HuH-7 (cell line): ENCODE measurements around the gene IL20.

Experiments
- DNase-seq: peaks from one replicate; pipeline ENCODE4 v3.0.0; 2011; ENCODE audit warnings: low spot score

IL20 gene

DNA sequence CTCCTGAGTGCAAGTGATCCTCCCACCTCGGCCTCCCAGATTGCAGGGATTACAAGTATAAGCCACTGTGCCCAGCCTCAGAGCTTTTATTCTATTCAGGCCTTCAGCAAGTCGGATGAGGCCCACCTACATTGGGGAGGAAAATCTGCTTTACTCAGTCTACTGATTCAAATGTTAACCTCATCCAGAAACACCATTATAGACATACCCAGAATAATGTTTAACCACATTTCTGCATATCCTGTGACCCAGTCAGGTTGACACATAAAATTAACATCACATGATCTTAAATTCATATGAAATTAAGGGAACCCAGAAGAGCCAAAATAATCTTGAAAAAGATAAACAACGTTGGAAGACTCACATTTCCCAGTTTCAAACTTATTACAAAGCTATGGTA, 14.9 kb downstream of the IL20 start:
- DNase-seq = no peak

DNA sequence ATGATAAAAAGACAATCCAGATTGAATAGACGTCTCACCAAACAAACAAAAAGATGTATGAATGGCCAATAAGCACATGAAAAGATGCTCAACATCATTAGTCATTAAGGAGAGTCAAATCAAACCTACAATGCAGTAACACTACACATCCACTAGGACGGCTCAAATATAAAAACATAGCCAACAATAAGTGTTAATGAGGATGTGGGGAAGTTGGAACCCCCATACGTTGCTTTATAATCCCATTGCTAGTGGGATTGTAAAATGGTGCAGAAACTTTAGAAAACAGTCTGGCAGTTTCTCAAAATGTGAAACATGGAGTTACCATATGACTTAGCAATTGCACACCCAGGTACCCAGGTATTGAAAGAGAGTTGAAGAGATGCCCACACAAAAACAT, 17.1 kb downstream of the IL20 start:
- DNase-seq = no peak

DNA sequence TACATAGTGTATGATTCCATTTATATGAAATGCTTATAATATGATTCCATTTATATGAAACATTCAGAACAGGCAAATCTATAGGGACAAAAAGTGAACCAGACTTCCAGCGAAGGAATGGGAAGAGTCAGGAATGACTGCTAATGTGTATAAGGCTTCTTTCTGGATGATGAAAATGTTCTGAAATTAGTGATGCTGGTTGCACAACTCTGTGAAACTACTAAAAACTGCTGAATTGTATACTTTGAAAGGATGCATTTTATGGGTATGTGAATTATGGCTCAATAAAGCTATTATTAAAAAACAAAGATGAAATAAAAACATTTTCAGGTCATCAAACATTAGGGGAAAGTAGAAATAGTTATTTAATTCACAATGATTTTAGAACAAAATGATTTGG, 17.7 kb downstream of the IL20 start:
- no peak for DNase-seq

DNA sequence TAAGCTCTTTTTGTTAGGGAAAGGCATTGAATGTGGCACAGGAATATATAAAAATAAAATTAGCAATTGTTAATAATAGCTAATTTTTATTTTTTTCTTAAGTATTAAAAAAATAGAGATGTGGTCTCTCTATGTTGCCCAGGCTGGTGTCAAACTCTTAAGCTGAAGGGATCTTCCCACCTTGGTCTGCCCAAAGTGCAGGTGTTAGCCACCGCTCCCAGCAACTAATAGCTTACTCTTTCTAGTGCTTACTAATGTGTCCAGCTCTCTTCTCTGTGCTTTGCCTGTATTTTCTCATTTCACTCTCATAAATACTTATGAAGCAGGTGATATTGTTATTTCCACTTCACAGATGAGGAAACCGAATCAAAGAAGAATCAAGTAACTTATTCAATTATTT, 18.5 kb downstream of the IL20 start:
- no peak for DNase-seq

DNA sequence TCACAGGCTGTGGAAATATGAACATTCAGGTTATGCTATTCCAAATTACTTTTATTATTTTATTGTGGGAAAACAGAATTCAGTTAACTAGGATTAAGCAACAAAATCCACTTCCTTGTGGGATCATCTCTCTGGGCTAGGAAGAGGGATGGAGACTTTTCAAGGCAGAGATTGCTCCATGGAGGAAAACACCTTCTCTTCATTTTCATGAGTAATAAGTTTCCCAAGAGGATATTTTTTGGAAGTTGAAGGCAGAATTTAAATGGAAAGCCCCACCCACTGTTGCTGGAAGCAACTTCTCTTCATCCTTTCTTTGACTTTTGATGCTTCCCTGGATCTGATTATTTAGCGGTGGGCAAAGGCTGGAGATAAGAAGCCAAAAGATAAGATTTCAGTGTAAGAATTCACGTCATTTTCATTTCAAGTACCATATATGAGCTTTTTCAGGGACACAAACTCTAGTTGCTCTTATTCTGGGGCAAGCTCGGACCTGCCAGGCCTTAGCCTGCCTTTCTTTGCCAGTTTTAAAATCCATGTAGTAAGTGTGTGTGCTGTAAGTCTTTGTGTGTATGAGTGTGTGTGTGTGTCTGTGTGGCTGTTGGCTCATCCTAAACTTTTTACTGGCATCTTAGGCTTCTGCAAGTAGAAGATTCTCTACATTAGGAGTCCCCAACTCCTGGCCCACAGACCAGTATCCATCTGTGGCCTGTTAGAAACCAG, 20.1 kb downstream of the IL20 start:
- no peak for DNase-seq

DNA sequence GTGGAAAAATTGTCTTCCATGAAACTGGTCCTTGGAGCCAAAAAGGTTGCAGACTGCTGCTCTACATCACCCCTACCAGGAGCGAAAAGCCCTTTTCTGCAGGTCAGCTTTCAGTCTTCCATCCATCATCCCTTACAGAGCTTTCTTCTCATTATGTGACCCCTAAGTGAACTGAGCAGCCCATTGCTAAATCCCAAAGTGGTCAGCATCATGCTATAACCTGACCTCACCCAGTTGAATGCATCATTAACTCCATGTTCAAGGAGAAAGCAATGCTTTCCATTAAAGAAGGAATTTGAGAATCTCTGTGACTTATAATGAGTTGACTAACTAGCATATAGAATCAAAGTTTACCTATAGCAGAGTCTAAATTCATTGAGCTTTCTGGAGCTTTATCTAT, 21.4 kb downstream of the IL20 start:
- no peak for DNase-seq

DNA sequence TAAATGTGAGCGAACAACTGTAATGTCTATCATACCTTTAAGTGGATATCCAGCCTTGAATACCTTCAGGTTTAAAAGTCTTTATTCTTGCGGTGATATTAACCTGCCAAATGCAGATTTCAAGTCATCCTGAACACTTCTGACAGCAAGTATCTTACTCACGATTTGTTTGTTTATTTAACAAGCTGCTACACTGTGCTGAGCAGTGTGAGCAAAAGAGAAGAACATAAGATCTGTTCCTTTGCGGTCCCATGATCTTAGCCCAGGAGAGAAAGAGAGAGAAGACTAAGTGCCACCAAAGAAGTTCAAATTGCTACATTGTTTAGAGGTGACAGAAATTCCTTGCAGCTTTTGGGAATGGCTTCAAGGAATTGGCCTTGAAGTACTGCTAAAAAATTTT, 22.3 kb downstream of the IL20 start:
- no peak for DNase-seq

DNA sequence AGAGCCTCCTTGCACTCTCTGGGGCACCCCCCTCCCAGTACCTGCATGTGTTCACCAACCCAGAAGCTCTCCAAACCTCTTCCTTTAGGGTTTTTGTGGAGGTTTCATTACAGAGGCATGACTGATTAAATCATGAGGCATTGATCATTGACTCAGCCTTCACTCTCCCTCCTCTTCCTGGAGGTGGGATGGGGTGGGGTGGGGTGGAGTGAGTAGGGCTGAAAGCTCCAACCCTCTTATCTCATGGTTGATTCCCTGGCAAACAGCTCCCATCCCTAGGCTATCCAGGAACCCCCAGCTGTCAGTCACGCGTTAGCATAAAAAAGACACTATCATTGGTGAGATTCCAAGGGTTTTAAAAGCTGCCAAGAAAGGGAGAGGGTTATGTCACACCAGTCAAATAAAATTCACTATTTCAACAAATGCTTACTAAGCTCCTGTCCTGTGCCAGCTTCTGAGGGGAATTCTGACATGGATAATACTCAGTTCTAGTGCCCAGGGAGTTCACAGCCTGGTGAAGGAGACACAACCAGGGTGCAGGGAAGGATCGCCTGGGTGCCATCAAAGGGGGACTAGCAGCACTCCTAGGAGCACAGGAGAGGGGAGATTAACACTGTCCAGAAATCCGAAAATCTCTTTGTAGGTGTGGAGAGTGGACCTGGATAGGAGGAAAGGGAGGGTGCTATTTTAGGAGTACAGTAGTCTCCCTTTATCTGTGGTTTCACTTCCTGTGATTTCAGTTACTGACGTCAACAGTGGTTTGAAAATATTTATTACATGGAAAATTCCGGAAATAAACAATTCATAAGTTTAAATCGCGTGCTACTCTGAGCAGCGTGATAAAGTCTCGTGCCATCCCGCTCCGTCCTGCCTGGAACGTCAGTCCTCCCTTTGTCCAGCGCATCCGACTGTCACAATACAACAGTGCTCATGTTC, 25.0 kb downstream of the IL20 start:
- DNase-seq = no peak

DNA sequence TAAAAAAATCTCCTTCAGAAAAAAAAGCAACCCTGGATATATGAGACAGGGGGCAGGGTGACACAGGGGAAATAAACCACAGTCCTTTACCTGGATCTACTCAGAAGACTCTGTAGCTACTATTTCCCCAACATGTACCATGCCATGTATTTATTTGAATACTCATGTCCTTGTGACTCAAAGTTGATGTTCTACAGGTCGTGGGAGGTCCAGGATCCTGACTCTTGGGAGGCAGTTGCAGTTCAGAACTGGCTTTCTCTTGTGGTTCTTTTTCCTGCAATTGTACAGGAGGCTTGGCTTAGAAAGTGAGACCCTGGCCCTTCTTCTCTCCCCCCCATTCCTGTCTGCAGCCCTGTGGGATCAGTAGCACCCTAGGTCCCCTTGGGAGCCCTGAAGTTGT, 26.0 kb downstream of the IL20 start:
- DNase-seq = no peak

DNA sequence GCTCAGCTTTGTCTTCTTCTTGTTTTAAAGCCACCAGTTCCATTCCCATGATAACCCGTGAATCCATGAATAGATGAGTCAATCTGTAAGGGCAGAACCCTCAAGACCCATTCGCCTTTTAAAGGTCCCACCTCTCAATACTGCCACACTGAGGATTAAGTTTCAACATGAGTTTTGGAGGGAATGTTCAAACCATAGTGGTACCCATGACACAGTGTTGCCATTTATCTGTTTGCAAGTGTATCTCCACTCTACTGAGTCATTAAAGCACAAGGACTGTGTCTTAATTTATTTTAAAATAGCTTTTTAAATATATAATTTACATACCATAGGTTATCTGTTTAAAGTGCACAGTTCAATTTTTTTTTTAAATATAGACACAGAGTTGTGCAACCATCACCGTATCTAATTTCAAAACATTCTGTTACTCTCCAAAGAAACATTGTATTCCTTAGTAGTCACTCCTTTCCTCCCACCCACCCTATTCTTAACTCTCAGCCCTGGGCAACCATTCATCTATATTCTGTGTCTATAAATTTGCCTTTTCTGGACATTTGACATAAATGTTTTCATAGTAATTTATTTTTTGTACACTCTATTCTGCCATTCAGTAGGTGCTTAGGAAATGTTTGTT, 27.0 kb downstream of the IL20 start:
- no peak for DNase-seq

DNA sequence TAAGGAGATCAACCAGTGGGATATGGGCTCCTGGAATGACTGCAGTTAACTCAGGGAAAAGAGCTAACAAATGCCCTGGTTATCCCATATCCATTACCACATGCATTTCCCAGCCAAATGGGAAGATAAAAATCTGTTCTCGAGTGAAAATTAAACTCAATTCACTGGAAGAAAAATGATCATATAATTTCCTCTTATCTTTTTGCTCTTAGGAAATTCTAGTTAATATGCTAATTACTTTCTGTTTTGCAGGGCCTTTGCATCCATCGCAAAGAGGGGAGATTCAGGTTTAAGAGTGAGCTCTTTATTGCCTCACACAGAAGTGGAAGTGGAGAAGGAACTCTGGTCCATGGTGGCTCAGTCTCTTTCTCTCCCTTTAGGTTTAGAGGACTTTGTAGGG, 28.0 kb downstream of the IL20 start:
- DNase-seq = no peak

DNA sequence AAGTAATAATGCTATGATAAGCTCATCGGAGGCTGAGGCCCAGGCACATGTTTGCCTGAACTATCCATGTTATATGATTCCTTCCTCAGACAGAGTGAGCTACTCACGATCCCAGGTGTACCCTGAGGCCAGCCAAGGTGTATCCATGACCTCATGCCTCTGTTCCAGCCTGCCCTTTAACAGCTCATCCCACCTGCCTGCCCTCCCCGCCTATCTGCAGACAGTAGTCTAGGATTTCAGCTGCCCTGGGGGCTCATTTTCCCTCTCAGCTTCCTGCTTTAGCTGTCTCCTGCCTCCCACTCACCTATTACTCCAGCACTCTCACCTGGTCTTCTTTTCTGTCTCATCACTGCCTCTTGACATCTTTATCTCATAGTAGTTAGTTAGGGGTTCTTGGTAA, 29.9 kb downstream of the IL20 start:
- DNase-seq = no peak

DNA sequence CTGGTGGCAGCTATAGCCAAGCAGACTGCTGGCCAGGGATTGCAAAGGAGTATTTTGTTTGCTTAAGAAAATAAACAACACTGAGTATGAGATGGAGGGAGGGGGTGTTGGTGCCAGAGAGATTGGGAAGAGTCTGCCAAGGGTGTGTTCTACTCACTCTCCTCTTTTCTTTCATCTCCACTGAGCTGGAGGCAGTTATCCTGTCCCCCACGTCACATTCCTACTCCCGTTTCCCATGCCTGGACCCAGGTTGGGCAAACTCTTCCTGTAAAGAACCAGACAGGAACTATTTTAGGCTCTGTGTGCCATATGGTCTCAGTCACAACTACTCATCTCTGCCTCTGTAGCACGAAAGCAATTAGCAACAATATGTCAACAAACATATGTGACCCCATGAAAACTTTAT, 30.4 kb downstream of the IL20 start:
- DNase-seq = no peak

DNA sequence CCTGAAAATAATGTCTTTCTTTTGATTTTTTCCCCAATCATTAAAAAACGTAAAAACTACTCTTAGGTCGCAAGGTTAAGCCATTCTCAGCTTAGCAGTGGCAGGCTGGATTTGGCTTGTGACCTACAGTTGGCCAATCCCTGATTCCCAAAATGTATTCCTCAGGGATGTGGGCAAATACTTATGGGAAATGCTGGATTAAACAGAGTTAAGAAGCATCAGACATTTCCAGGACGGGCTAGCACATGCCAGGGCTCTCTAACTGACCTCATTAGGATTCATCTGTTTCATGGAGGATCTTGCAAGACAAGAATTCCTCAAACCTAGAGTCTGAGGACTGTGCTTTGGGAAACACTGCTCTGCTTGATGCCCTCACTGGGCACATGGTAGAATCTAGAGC, 30.8 kb downstream of the IL20 start:
- DNase-seq = no peak

DNA sequence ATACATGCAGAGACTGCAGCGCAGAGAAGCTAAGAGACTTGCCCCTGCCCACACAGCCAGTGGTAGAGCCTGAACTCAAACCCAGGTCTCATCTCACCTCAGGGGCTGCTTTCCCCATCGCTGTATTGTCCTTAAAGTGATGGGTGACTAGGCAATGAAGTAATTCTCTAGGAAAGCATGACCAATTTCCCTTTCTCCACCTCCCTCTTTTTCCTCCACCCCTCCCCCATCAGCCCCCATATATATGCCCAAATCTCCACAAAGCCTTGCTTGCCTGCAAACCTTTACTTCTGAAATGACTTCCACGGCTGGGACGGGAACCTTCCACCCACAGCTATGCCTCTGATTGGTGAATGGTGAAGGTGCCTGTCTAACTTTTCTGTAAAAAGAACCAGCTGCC, 31.8 kb downstream of the IL20 start, which contains the start of gene IL24:
Gene IL24, plus strand, starts transcription at position 269 of the 400 bp plus-strand sequence. CDS start 390 bp downstream, outside the sequence.
- no peak for DNase-seq

DNA sequence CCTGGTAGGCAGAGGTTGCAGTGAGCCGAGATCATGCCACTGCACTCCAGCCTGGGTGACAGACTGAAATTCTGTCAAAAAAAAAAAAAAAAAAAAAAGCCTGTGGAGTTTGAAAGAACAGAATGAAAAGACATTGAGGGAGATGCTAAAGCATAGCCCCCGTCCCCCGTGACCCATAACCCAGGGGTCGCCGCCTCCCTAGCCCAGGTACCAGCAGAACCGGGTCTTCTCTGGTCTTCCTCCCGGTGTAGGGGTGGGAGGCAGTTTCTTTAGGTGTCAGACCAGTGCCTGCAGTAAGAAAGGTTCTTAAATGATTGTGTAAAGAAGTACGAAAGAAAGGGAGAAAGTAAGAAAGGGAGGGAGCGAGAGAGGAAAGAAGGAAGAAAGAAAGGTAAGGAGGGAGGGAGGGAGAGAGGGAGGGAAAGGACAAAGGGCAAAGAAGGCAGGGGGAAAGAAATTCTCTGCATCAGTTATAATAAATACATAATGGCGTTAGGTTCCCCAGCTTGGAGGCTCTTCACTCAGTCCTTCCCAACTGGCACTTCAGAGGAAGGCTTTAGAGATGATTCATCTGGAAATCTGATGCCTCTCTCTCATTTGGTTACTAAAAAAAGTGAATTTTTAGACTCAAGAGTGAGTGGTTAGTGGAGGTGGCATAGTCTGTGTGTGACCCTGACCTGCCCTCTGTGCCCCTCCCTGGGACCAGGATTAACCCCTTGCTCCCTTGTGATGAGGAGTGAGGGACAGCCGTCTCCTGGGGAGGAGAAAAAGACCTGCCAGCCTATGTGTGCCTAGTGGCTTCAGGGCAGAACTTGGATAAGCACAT, 32.9 kb downstream of the IL20 start:
- DNase-seq = no peak

DNA sequence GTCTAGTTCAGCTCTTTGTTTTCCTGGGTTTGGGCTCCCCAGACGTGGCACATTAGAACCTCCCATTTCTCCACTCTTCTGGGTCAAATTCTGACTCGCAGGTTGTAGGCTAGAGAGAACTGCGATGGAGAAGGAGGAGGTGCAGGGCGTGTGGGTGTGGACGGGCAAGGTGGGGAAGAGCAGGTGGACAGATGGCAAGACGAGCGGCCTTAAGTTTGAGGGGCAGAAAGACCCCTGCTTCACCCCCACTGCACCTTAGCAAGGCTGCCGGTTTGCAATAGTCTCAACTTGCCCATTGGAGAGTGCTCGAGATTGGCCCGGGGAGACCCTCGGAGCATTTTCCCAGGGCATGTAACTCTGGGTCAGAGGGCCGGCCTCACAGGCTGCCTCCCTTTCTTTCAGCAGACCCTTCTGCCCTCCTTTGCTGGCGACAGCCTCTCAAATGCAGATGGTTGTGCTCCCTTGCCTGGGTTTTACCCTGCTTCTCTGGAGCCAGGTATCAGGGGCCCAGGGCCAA, 33.5 kb downstream of the IL20 start:
- DNase-seq = no peak

DNA sequence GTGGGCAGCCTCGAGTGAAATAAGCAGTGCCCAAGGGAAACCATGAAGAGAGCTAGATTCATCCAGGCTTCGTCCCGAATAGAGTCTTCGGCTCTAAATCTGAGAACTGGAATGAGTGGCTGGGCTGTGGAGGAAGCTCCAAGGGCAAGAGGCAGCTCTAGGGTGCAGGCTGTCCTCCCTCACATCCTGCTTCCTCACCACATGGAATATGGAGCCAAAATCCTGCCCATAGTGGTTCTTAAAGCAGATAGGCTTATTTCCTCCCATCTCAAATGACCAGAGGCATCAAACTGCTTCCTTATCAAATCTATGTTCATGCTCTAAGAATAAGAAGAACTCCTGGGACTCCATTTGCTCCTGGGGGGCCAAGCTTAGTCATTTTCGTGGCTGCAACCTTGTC, 34.3 kb downstream of the IL20 start:
- DNase-seq = no peak

DNA sequence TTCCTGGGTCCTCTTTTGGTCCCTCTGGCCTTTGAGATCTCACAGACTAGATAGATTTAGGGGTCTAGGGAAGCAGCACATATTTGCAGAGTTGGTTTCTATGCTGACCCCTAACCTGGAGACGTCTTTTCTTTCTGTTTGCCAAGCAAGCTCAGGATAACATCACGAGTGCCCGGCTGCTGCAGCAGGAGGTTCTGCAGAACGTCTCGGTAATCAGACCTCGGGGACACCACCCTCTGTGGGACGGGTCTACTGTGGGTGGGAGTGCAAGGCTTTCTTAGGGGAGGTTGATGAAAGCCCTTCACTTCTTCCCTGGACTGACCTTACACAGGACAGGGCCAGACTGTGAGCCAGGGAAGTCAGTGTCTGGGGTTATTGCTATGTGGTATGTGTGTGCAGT, 34.7 kb downstream of the IL20 start:
- no peak for DNase-seq

DNA sequence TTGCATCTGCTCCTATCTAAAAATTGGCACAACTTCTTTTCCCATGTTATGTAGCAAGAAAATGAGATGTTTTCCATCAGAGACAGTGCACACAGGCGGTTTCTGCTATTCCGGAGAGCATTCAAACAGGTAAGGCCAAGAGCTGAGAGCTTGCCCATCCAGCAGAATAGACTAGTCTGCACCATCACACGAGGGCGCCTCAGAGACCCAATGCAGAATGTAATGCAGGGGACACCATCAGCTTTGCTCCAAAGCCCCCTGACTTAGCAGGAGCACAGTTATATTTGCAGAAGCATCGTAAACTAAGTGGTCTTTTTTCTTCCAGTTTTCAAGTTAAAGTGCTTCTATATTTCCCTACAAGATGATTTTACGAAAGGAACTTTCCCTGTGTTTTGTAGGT, 36.5 kb downstream of the IL20 start:
- DNase-seq = no peak

DNA sequence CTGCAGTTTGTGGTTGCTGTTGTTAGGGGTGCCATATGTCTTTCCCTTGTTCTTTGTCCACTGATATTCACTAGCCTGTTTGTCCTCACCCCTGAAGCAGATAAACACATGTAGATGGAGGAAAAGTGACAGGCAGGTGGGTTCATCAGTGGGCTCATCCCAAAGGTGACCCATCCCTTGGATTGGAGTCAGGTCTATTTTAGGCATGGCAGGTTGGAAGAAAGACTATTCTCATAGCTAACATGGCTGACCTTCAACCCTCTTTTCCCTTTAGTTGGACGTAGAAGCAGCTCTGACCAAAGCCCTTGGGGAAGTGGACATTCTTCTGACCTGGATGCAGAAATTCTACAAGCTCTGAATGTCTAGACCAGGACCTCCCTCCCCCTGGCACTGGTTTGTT, 37.3 kb downstream of the IL20 start:
- no peak for DNase-seq

DNA sequence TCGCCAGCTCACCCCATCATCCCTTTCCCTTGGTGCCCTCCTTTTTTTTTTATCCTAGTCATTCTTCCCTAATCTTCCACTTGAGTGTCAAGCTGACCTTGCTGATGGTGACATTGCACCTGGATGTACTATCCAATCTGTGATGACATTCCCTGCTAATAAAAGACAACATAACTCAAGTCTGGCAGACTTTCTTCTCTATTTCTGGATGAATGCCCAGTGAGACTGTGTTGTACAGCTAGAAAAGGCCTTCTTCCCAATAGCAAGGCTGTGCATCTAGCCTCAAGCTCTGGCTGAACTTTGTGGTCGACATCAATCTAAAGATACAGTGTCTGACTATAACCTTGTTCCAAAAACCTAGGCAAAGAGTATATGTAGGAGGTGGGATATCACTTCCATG, 38.3 kb downstream of the IL20 start:
- no peak for DNase-seq
